ENCODE measurements around the gene GNPNAT1. TPM values are rescaled to one million over a fixed set of nuclear protein-coding genes. Genes with fewer than 3 reads are reported as not detected.

The GNPNAT1 gene
- polyA plus RNA-seq, 1 donor from 2014 or later = 10.1 TPM

DNA sequence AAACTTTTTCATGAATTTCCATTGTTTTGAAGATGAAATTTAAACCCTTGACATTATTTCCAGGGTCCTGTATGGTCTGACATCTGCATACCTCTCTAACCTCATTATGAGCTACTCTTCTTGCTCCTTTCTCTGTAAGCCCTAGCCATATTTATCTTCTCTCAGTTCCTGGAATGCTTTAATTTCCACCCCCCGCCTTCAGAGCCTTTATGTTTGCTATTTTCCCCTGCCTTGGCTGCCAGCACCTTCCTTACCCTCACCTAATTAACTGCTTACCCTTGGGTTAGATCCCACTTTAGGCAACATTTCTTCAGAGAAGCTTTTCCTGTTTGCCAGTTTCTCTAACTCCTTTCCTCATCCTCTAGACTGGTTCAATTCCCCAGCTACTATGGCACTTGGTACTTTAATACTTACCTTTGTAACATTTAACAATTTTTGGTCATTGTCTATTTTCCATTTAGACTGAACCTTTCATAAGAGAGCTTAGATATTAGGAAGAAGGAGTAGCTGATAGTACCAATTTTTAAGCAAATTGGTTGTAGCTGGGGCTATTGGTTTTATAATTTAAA lies 55.4 kb downstream of the GNPNAT1 start:
- no peaks in the 10 kb centered on the region for H3K27me3 ChIP-seq (ENCODE audit: insufficient read depth, low read depth, low read length)
- no peaks in the 10 kb centered on the region for H4K20me1 ChIP-seq (ENCODE audit: insufficient read depth)
- no peaks in the 10 kb centered on the region for H3F3A ChIP-seq (ENCODE audit: insufficient read depth, low read length, poor library complexity, severe bottlenecking)
- H2AFZ ChIP-seq (ENCODE audit: low read depth, low read length) = no peak overlapping the region
- TF ChIP-seq EZH2 (IDR thresholded peaks at IDR 0.05; ENCODE audit: borderline replicate concordance, insufficient read depth, low read length, poor library complexity, severe bottlenecking) (no peak), TAF1 (IDR thresholded peaks at IDR 0.05; ENCODE audit: low read depth) (no peak), MXI1 (conservative IDR thresholded peaks at IDR 0.05; ENCODE audit: poor library complexity, severe bottlenecking) (no peak), RAD21 (conservative IDR thresholded peaks at IDR 0.05) (no peak), POLR2AphosphoS5 (IDR thresholded peaks at IDR 0.05) (no peak), EP300 (conservative IDR thresholded peaks at IDR 0.05; ENCODE audit: poor library complexity, severe bottlenecking) (no peak), SMC3 (conservative IDR thresholded peaks at IDR 0.05; ENCODE audit: poor library complexity) (no peak)
- TF ChIP-seq, protein P1, sequence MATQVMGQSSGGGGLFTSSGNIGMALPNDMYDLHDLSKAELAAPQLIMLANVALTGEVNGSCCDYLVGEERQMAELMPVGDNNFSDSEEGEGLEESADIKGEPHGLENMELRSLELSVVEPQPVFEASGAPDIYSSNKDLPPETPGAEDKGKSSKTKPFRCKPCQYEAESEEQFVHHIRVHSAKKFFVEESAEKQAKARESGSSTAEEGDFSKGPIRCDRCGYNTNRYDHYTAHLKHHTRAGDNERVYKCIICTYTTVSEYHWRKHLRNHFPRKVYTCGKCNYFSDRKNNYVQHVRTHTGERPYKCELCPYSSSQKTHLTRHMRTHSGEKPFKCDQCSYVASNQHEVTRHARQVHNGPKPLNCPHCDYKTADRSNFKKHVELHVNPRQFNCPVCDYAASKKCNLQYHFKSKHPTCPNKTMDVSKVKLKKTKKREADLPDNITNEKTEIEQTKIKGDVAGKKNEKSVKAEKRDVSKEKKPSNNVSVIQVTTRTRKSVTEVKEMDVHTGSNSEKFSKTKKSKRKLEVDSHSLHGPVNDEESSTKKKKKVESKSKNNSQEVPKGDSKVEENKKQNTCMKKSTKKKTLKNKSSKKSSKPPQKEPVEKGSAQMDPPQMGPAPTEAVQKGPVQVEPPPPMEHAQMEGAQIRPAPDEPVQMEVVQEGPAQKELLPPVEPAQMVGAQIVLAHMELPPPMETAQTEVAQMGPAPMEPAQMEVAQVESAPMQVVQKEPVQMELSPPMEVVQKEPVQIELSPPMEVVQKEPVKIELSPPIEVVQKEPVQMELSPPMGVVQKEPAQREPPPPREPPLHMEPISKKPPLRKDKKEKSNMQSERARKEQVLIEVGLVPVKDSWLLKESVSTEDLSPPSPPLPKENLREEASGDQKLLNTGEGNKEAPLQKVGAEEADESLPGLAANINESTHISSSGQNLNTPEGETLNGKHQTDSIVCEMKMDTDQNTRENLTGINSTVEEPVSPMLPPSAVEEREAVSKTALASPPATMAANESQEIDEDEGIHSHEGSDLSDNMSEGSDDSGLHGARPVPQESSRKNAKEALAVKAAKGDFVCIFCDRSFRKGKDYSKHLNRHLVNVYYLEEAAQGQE (IDR thresholded peaks at IDR 0.05; ENCODE audit: borderline replicate concordance) = no peak
- TF ChIP-seq, protein P2, sequence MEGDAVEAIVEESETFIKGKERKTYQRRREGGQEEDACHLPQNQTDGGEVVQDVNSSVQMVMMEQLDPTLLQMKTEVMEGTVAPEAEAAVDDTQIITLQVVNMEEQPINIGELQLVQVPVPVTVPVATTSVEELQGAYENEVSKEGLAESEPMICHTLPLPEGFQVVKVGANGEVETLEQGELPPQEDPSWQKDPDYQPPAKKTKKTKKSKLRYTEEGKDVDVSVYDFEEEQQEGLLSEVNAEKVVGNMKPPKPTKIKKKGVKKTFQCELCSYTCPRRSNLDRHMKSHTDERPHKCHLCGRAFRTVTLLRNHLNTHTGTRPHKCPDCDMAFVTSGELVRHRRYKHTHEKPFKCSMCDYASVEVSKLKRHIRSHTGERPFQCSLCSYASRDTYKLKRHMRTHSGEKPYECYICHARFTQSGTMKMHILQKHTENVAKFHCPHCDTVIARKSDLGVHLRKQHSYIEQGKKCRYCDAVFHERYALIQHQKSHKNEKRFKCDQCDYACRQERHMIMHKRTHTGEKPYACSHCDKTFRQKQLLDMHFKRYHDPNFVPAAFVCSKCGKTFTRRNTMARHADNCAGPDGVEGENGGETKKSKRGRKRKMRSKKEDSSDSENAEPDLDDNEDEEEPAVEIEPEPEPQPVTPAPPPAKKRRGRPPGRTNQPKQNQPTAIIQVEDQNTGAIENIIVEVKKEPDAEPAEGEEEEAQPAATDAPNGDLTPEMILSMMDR (IDR thresholded peaks at IDR 0.05; ENCODE audit: poor library complexity, severe bottlenecking) = no peak
- H3K27ac ChIP-seq (ENCODE audit: low read length) = no peak overlapping the region
- peaks cover 35% of the 10 kb centered on the region for H3K79me2 ChIP-seq (replicated peaks; ENCODE audit: insufficient read depth, low read length)
- H3K9me2 ChIP-seq (ENCODE audit: insufficient read depth, low read length) = no peaks in the 10 kb centered on the region
- no peak overlapping the region for H3K4me3 ChIP-seq (ENCODE audit: low read length)
- no peaks in the 10 kb centered on the region for H3K9me3 ChIP-seq (ENCODE audit: low read length)
- no peak overlapping the region for H3K4me2 ChIP-seq (ENCODE audit: low read length)
- no peak overlapping the region for H3K9ac ChIP-seq (ENCODE audit: low read length)
- no peaks in the 10 kb centered on the region for H3K36me3 ChIP-seq (ENCODE audit: insufficient read depth, low read length)

DNA sequence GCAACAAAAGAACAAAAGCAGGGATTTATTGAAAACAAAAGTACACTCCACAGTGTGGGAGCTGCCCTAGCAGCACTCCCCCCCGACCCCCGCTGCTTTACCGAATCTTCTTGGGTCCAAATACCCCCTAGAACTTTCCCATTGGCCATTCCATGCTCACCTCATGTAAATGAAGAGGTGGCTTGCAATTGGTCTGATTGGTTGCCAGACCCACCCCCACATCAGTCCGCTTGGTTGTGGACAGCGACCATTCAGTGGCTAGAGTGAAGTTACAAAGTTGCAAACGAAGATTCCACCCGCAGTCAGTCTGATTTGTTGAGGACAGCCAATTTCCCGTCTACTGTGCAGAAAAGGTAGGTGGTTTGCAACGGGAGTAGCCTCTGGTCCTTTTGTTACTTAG lies 57.6 kb downstream of the GNPNAT1 start:
- H3K27me3 ChIP-seq (ENCODE audit: insufficient read depth, low read depth, low read length) = no peaks in the 10 kb centered on the region
- H2AFZ ChIP-seq (ENCODE audit: low read depth, low read length) = no peak overlapping the region
- TF ChIP-seq EP300 (conservative IDR thresholded peaks at IDR 0.05; ENCODE audit: poor library complexity, severe bottlenecking) = no peak
- TF ChIP-seq EZH2 (IDR thresholded peaks at IDR 0.05; ENCODE audit: borderline replicate concordance, insufficient read depth, low read length, poor library complexity, severe bottlenecking) = no peak
- no peaks in the 10 kb centered on the region for H3K9me2 ChIP-seq (ENCODE audit: insufficient read depth, low read length)
- H3K4me3 ChIP-seq (ENCODE audit: low read length) = no peak overlapping the region
- H4K20me1 ChIP-seq (ENCODE audit: insufficient read depth) = no peaks in the 10 kb centered on the region
- no peak overlapping the region for H3K27ac ChIP-seq (ENCODE audit: low read length)
- H3F3A ChIP-seq (ENCODE audit: insufficient read depth, low read length, poor library complexity, severe bottlenecking) = no peaks in the 10 kb centered on the region
- no peak overlapping the region for H3K9ac ChIP-seq (ENCODE audit: low read length)
- no peaks in the 10 kb centered on the region for H3K9me3 ChIP-seq (ENCODE audit: low read length)
- no peak overlapping the region for H3K4me2 ChIP-seq (ENCODE audit: low read length)
- H3K79me2 ChIP-seq (replicated peaks; ENCODE audit: insufficient read depth, low read length) = peaks cover 27% of the 10 kb centered on the region
- no peaks in the 10 kb centered on the region for H3K36me3 ChIP-seq (ENCODE audit: insufficient read depth, low read length)

Measured in neural cell (in vitro differentiated cells).